NCI-H2227 (cell line): ENCODE measurements around the gene SHB.
A peak's percentile ranks its signal among the peaks of the same experiment; 100 is the strongest.

Experiments
- DNase-seq: peaks from one replicate; lab custom pipeline; 2025; ENCODE audit not compliant: unreplicated experiment; lab: John Stamatoyannopoulos, UW

The SHB gene

DNA sequence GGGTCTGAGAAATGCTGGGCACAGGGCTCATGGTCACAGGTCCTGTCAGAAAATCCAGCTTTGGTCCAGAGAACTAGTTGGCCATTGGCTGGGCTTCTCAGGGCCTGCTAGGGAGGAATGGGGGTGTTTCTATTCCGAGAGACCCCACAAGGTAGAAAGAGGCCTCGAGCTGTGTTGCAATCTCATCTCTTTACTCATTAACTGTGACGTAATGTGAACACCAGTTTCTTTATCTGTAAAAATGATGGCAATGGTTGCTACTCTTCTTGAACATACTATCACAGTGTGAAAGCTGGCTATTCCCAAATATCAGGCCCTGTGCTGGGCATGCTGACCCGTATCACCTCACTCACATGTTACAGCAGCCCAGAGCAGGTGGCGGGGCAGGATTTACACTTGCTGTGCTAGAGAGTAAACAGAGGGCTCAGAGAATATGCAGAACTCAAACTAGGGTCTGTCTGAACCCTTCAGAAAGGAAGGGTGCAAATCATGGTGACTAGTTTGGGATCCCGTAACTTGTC, 129.4 kb downstream of the SHB start:
- DNase-seq, result no peak

DNA sequence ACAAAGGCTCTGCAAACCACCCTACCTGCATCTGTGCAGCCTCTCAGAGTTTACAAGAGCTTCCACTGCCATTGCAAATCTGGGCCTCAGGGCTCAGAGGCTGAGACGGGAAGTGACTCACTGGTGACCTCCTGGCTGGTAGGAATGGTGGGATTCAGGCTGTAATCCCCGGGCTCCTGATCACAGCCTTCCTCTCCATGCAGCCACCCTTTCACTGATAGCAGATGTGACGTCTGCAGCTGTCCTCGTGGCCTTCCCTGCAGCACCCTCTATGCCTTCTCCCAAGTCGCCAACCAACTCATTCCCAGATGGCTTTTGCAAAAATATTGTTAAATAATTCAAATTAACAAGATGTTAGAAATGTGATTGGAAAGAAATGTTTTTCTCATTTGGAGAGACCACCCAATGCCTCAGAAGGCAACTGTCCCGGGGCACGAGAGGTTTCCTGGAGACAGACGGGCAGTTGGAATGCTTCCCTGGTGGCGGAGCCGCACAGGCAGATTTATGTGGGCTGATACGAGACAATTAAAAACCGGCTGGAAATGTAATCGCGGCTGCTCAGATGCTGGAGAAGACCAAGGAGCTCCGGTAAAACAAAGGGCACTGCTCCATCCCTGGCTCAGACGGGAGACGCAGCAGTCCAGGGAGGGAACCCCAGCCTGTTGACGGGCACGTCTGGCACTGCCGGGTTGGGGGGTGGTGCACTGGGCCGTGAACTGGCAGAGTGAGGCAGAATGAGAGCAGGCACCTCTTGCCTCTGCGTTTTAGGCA, 130.7 kb downstream of the SHB start:
- DNase-seq, result no peak

DNA sequence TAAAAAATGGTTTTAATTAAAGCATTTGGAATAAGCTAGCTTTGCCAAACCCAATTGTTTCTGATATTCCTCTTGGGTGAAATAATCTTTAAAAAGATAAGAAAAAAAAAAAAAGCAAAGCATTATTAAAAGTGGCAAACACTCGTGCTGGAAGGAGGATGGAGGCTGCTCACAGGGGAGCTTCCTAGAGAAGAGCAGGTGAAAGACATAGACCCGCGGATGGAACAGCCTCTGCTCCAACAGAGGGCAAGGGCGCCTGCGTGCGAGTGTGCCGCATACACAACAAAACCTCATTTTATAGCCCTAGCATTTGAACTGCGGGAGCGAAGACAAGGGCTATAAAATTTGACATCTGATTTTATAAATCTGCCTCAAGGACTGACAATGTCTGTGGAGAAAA, 131.7 kb downstream of the SHB start:
- DNase-seq, result no peak

DNA sequence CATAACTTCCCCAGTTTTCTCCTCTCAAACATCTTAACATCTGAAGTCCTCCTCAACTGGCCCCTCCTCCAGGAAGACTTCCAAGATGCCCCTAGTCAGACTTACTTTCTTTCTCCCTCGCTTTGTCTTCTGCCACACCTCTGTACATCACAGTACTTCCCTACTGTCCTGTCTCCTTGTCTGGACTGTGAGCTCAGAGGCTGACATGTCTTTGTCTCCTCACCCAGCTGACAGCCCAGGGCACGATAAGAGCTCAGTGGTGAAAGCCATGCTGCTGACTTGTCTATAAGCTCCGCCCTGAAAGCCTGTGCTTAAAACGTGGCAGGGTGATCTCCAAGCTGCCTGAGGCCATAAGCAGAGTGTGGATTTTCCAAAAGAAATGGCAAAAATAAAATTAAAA, 132.1 kb downstream of the SHB start:
- peak; percentile 8 for DNase-seq

DNA sequence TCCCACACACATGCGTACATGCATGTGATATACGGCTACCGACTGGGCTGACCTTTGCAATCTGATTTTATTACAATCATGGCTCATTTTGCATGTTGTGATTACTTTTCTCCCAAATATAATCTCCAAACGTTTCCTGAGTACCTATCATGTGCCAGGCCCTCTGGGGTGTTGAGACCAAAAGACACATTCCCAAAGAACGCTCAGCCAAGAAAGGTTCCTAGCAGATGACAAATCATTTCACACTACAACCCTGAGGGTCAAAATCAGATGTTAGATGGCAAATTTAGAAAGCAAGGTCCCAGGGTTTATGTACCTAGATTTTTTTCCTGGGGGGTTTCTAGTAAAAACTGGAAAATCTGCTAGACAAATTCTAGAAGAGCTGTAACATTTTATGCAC, 132.7 kb downstream of the SHB start:
- DNase-seq, result no peak

DNA sequence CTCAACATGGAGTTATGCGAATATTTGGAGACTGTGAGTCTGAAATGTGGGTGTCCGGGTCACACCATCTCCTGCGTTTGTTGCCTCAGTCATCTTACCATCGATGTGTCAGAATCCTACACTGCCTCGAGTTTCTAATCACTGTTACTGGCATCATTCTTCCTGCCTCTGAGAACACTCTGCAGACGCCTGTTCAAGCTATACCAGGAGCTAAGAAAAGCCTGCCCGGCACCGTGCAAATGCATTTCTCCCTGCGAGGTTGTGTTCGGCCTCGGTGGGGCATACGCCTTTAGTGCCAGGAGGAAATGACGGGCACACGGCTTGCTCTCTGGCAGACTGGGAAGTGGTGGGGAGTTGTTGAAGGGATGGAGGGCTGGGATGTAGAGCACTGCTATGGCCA, 133.9 kb downstream of the SHB start:
- DNase-seq, result no peak

DNA sequence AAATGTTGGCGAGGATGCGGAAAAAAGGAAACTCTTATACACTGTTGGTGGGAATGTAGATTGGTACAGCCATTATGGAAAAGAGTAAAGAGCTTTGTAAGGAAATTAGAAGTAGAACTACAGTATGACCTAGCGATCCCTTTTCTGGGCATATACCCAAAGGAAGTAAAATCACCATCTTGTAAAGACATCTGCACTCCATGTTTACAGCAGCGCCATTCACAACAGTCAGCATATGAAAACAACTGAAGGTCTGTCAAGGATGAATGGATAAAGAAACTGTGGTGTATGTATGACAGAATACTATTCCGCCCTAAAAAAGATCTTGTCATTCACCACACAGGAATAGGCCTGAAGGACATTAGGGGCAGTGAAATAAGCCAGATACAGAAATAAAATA, 137.4 kb downstream of the SHB start:
- no peak for DNase-seq

DNA sequence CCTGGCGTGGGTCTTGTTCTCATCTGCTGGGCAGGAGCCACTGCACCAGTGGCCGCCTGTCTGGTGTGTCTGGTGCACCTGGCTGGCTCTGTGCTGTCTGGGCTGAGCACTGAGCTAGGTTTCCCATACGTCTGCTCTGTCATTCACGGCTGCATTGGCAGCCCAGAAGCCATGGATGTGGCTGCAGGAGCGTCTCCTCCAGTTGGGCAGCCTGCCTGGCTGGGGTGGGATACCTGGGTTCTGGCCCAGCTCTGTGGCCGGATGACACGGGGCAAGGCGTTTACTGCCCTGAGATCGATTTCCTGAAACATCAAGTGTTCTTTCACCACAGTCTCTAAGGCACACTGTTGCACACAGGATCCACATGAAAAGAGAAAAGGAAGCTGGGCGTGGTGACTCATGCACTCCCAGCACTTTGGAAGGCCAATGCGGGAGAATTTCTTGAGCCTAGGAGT, 139.6 kb downstream of the SHB start:
- no peak for DNase-seq

DNA sequence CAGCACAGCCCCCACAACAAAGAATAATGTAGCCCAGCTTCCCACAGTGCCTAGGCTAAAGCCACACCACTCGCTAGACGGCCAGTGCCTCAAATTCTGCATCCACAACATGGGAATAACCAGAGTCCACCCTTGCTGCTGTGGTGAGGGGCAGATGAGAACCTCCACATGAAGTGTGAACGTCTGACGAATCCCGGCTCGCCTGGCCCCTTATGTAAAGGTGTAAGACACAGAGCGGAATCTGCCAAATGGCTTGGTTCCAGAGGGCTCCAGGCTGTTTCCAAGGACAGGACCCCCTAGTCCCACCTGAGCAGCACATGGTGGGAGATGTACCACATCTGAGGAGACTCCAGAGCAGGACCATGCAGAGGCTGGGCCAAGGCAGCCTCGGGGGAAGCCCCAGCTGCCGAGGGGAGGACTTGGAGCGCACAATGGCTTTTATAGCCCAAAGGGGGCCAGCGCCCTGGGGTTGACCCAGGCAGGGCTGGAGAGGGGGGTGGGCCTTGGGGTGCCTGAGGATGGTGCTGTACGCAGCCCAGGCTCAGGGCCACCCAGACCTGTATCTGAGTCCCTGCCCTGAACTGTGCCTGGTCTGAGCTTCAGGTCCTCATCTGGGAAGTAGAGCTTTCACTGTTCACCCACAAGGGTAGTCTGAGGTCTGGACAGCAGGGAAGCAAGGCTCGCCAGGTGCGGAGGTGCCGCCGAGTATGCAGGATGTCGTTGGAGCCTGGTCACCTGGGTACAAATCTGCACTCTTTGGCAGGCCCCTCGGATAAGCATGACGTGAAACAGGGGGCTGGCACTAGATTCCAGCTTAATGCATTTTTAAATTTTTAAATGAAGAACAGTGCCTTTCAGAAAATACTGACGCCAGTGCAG, 140.2 kb downstream of the SHB start:
- no peak for DNase-seq

DNA sequence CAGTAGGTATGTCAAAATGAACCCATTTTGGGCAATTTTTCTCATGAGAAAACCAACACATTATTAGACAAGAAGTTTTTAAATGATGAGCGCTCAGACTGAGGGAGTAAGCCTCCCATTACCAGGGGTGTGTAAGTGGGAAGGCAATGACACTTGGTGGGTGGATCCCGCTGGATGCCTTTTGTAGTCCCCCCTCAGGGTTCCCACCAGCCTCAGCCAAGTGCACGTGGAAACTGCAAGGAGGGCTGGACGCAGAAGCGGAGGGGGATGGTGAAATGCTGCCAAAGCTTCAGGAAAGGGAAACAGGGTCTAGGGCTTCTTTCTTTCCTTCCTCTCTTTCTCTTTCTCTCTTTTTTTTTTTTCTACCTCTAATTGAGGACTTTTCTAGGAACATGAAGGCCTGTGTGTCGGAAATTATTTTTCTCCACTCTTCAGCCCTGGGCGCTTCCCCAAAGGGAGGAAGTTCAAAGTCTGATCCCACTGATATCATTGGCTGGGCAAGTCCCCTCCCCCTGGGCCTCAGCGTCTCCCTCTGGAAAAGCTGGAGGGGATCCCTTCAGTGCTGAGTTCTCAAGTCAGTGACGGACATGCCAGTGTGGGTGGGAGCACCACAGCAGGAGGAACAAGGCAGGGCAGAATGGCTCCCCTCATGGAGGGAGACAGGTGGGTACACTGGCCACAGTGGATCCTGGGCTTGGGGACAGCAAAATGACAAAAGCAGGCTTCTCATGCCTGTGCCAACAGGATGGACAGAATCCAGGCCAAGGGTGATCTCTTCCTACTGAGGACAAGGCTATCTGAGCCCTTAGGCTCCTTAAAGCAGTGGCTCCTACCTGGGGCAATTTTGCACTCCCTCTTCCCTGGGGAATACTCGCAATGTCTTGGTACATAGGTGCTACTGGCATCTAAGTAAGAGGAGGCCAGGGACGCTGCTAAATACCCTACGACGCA, 141.2 kb downstream of the SHB start:
- peak; percentile 51 for DNase-seq

DNA sequence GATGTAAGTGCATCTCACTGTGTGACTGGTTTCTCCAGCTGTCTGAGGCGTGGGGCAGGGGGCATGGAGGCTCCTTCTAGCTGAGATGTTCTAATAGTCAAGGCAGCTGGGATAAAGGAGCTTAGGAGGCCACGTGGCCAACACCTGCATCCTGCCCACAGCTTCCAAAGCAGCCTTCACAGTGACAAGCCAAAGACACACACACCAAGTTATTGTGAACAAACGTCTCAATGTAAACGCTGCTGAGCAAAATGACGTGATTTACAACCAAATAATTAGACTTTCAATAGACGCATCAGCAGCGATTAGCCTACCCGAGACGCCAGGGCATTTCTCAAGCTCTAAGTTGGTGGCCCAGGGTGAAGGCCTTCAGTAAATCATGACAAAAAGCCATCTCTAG, 141.9 kb downstream of the SHB start:
- peak; percentile 80 for DNase-seq

DNA sequence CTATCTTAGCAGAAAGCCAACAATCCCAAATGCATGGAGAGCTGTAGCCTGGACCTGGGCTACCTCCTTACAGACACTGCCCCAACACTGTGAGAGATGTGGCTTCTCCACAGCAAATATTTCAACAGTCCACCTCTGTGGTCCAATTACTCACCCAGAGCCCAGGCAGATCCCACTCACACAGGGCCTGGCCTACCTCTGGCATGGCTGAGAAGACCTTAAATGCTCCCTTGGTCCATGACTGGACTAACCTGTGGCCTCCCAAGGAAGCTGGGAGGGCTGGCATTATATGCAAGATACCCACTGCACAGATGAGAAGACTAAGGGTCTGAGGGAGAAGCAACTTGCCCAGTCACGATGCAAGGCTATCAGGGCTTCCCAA, 142.3 kb downstream of the SHB start:
- no peak for DNase-seq

DNA sequence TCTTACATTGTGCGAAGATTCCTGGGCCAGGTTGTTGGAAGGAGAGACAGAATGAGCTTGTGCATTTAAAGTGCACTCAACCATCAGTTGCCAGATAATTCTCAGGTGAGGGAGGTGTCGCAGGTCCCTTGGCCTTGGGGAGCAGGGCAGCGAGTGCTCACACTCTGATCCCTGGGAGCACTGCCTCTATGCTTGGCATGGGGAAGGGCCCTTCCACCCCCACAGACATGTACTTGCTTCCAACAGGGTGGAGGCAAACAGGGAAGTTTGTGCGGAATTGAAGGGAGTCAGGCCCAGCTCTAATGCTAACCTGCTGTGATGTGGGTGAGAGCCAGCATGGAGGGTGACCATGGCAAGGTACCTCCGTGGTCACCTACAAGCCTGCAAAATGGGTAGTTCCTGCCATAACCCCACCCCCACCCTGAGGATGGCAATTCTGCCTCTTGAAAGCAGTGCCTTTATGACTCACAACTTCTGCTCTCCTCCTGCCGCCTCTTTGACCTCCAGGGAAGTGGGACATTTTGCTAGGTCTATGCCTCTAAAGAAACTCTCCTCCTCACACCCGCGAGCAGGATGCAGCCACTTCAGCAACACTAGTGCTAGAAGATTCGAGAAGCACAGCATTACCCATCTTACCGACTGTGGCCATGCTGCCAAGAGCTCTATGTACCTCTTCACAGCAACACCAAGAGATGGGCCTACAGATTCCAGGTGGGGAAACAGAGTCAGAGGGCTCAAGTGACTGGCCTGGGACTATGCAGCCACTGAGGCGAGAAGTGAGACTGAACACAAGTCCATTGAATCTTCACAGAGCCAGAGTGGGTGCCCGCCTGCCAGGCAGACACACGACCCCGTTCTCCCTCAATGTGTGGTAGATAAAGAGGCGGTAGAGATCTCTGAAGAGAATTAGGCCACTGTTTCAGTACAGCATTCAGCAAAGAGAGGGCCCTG, 143.0 kb downstream of the SHB start:
- no peak for DNase-seq

DNA sequence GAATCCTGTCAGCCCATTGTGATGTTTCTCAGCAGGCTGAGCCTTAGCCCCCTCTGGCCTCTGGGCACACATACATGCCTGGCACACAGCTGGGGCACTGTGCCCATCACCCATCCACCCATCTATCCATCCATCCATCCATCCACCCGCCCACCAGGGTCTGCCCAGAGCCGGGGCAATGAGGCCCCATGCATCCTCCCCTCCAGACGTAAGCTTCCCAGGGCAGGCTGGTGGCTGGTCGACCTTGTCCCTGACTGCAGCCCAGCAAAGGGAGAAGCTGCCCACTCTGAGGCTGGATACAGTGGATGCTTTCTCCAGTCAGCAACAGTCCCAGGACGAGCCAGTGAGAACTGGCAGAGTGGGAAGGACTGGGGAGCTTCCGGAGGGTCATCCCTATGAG, 144.0 kb downstream of the SHB start:
- no peak for DNase-seq

DNA sequence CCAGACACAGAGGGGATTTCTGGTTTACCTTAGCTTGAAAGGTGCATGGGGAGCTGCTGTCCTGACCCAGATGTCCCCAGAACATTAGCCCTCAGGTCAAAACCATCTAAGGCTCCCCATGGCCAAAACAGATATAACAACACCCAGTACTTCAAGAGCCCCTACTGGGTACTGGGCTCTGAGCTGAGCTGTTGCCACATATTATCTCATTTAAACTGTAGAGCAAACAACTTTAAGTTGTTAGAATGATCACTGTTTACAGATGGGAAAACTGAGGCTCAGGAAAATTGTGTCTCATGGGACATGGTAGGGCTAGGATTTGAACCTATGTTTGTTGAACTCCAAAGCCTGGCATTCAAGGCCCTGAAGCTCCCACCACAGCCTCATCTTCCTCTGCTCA, 144.5 kb downstream of the SHB start:
- no peak for DNase-seq

DNA sequence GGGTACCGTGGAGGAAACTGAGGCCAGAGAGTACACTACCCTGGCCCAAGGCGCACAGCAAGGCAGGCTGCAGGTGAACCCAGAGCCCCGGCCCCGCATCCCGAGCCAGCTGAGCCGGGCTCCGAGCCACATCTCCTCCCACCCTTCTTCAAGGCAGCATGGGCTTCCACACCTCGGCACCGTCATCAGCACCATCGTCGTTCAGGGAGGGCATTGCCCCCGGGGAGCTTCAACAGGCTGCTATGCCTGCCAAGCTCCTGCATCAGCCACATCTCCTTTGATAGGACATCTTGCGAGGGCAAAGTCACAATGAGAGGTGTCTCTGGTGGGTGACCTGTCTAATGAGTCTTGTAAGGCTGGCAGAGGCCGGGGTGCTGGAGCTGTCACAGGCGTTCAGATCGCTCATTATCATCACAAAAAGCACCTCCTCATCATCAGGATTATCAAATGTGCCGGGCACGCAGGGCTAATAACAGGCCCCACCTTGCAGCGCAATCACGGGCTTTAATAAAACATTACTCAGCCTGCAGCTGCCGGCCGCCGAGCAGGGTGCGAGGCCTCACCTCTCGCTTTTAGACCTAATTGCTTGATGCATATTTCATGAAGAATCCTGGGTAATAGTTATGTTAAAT, 145.1 kb downstream of the SHB start:
- DNase-seq, result peak; percentile 34

DNA sequence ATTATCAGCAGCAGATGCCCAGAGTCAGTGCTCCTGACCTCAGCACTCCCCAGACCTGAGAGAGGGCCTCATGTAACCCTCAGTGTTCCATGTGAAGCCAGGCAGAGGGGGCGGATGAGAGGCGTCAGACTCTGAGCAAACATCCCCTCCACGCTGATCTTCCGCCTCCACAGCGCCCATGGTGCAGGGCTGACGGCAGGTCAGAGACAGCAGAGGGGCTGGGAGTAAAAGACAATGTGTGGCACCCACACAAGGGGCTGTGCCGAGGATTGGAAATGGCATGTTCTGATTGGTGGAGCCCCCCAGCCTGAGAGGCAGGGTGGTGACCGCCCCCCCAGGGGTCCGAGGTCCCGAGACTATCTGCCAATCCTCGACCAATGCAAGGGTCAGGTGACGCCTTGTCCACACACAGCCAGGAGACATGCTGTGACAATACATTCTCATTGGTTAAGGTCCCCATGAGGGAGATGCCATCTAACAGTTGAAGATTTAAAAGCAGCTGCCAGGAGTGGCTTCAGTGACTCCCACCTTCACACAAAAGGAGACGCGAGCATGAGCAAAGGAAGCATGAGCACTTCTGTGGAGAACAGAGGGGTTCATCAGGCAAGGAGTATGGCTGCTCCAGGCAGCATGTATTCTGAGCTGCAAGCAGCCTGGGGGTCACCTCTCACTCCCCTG, 145.8 kb downstream of the SHB start:
- DNase-seq, result no peak

DNA sequence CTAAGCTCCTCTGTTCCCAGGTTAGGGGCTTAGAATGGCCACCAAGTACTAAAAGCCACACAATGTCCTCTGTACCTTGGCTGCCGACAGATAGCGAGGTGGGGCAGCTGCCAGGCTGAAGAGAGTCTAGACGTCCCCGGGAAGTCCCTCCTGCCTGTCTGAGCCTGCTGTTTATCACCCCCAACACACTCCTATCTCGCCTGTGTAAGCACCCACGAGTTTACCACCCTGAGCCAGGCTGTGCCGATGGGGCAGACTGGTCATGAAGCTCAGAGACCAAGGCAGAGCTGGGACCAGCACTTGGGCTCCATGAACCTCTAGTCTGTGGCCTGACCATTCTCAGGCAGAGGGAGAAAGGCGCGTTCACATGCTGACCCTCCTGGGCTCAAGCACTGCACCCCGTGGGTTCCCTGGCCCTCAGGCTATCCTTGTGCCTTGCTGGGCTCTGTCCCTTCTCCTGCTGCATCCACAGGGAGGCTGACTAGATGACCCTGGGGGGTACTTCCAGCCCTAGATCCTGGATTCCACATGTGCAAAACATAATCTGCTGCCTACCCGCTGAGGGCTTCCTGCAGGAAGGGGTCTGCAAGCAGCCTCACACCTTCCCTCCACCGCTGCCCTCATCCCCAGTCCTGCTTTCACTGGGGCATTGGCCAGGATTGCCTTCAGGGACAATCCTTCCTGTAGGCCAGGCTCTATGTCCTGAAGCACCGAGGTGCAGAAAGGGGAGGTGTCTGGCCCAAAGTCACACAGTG, 146.5 kb downstream of the SHB start:
- no peak for DNase-seq
